ENCODE results near the gene COL16A1.

The COL16A1 gene

DNA sequence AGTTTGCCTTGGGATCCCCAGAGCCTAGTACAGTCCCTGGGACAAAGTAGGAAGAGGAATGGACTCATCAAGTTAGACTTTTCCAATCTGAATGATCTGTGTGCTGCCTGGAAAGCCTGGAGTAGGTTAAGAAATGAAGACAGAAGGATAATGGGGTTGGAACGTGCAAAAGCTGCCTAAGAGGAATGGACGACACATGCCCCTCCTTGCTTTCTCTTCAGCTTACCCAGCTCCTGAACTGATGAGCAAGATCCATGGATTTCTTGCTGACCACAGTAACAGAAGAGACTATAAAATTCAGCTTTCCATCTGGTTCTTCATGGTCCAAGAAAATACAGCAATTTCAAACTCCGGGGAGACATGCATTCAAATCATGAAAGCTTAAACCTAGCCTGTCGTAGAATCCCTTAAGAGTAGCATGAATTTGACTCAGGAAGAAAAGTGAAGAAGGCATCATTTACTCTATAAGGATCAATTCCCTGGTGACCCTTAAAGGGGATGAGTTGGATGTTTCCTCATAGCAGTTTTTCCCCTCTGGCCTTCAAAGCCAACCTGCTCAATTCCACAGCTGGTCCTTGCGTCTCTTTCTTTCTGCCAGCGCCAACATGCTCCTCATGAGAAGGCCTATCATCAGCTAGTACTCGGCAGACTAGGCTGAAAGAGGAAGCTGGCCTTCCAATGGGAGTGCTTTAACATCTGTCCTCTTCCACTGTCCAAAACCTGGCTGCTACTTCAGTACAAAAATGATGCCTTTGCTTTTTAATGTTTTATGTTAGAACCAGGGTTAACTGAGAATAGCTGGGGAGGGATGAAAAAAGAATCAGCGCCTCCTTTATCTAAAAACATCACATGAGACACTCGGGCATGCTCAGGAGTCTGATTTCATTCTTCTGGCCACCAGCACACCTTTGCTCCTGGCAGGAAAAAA lies 53.4 kb downstream of the COL16A1 start:
- in situ Hi-C loops (cut with MboI; ENCODE audit: low sequenced_read_pairs) = no loop called here

DNA sequence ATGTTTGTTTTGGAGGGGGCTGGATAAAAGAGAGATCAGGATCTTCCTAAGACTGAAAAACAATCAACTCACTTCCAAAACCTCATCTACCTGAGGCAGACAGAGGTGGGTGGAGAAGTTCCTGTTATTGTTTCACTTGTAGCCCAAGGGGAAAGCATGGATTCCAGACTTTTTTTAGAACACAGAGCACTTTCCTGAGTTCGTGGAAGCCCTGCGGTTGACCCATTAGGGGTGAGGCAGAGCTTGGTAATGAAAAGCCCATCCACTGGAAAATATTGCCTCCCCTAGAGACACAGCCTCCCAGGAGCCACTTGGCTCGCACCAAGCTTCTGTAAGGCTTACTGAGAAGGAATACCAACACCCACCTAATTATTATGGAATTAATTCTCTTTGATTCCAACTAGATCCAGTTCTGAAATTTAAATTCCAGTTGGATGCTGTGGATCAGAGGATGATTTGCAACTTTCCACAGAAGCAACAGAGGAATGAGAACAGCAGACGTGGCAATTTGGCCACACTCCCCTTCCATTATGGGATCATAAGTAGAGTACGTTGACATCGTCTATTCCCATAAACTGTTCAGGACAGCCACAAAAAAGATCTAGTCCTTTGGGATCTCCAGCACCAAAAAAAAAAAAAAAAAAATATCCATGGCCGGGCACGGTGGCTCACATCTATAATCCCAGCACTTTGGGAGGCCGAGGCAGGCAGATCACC lies 55.0 kb downstream of the COL16A1 start:
- in situ Hi-C loops (cut with MboI; ENCODE audit: low sequenced_read_pairs) = no loop called here

DNA sequence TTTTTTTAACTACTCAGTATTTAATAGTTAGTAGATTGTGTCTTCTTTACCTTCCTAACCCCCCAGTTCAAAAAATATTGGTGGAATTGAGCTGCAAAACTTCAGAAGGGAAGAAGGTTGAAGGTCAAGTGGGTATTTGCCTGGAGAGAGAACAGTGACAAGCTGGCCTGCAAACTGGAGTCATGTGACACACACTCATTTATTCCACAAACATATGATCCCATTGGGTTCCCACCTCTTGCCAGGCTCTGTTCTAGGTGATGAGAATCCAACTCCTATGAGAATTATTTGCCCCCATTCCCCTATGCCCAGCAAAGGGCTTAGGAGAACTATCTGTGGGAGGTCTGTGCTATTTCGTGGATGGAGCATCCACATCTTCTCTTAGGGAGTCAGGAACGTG lies 55.6 kb downstream of the COL16A1 start:
- in situ Hi-C loops (cut with MboI; ENCODE audit: low sequenced_read_pairs) = no loop called here

DNA sequence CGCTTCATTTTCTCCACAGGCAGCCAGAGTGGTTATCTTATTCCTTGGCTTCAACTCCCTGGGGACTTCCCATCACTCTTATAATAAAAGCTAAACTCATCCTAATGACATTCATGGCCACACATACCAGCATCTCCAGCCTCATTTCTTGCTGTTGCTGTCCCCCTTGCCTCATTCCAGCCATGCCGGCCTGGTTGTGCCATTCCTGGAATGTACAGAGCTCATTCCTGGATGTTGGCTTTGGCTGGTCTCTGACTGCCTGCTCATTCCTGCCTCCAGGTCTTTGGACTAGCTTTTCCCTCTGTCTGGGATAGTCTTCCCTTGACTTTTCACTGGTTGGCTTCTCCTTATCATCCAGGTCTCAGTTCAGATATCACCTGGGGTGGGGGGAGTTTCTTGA lies 56.7 kb downstream of the COL16A1 start:
- in situ Hi-C loops (cut with MboI; ENCODE audit: low sequenced_read_pairs) = no loop called here

DNA sequence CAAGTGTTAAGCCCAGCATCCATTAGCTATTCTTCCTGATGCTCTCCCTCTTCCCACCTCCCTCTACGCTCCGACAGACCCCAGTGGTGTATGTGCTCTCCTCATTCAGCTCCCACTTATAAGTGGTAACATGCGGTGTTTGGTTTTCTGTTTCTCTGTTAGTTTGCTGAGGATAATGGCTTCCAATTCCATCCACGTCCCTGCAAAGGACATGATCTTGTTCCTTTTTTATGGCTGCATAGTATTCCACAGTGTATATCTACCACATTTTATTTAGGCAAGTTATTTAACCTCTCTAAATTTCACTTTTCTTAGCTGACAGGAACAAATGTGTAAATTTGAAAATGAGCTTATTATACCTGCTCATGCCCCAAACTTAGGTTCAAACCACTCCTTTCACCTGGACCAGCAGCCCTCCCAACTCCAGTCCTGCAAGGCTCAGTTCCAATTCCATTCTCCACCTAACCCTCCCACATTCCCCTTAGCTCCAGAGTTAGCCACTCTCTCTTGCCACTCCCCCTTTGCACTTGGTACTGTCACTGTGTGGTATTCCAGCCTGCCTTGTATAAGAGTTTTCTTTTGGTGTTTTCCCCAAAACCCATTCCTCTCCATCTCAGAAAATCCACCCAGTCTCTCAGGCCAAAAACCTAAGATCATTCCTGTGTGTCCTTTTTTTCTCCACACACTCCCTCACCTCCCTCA lies 57.4 kb downstream of the COL16A1 start:
- in situ Hi-C loops (cut with MboI; ENCODE audit: low sequenced_read_pairs) = no loop called here

DNA sequence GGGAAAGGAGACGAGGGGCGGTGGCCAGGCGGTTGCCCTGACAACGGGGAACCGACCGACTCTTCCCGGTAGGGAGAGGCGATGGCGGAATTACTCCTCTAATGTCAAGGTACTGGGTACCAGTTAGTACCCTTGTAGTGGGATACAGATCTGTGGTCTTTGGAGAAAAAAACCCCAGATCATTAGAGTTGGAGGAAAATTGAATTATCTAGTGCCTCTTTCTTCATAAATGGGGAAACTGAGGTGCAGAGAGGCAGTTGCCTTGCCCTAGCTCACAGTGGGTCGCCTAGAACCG lies 58.6 kb downstream of the COL16A1 start:
- in situ Hi-C loops (cut with MboI; ENCODE audit: low sequenced_read_pairs) = no loop called here

DNA sequence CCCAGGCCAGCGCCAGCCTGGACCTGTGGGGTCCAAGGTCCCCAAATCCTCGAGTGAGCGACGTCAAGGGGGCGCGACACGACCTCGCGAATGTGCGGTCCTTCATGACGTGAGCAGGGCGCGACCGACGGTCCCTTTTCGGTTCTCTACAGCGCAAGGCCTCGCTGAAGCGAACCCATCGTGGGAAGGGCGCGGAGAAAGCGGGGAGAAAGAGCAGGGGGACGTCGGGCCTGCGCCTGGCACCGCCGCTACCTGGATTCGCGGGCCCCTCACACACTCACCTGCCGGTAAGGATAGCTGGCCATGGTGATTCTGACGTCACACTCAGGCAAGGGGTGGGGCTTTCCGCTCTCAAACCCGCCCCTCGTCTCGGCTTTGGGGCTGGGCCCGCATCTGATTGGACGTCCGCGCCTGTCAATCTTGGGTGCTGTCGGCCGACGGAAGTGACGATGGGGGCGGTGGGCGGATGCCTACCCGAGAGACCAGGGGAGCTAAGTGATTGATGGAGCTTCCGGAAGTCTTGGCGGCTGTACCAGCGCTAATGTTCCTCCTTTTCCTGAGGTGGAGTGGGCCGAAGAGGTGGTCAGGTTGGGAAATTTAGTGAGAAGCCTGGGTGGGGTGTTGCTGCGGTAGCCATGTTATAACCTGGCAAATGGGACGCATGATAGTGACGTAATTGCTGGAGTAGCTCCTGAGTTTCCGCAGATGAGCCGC lies 59.1 kb downstream of the COL16A1 start, which contains the start of gene PEF1:
TSS of gene PEF1 (minus strand) at position 317 of the 714 bp plus-strand sequence. CDS start at position 305, 12 bp downstream.
- in situ Hi-C loops (cut with MboI; ENCODE audit: low sequenced_read_pairs) = no loop called here

DNA sequence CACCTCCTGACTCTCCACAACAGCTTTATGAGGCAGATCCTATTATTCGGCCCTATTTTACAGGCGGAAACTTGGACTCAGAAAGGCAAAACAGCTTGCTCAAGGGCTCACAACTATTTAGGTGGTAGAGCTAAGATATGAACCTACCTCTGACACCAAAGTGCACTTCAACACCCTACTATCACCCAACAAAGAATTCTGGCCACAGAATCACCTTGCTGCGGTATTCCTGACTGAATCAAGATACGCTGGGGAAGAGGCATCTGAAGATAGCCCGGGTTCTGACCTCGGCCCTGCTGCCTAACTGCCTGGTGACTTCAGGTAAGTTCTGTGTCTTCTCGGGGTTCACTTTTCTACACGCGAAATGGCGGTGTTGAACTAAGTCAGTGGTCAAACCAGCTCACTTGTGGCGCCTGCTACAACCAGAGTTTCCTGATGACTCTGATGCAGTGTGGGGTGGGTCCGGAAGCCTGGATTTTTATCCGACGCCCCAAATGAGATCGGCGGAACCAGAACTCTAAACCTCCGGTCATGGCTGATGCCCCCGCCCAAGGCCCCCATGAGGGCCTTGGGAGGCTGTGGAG lies 59.7 kb downstream of the COL16A1 start:
- in situ Hi-C loops (cut with MboI; ENCODE audit: low sequenced_read_pairs) = no loop called here

DNA sequence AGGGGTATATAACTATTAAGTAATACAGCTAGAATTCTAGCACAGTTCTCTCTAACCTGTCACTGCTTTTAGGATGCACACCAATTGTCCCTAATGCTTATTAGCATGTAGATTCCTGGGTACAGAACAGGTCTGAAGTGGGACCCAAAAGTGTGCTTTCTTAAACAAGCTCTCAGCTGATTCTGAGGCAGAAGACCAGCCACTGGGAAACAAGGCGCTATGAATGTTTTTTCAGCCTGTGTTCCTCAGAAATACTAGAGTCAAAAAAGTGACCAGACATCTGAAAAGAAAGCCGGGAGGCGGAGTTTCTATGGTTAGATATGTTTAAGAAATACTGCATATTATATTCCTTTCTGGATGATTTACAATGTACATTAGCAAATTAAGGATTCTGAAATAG lies 60.9 kb downstream of the COL16A1 start:
- in situ Hi-C loops (cut with MboI; ENCODE audit: low sequenced_read_pairs) = no loop called here

DNA sequence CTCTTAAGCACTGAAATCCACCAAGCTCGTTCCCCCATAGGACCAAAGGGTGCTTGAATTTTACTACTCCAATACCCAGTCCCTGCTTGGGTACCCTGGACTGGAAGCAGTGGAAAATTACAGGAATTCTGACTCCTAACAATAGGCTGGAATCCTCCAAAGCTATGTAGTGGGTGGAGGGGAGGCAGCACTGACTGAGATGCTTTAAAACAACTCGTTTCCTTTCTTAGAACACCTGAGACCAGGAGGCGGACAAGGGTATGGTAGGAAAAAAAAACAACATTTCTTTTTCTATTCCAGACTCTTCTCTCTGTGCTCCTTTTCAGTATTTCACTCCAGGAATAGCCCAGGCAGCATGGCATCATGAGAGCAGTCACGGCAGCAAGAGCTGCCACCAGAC lies 61.5 kb downstream of the COL16A1 start:
- in situ Hi-C loops (cut with MboI; ENCODE audit: low sequenced_read_pairs) = no loop called here

DNA sequence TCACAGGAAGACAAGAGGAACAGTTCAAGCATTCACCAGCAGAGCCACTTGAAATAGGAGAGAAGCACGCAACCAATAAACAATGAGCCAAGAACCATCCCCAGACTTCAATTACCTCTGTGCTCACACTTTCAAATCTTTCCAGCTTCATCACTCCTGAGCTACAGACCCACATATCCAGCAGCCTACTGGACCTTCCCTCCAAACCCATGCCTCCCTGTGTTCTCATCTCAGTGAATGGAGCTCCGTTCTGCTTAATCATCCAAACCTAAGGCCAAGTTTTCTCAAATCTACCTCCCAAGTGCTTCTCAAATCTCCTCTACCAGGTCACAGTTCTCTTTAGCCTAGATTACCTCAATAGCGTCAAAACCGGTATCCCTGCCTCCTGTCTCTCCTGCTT lies 62.9 kb downstream of the COL16A1 start:
- in situ Hi-C loops (cut with MboI; ENCODE audit: low sequenced_read_pairs) = no loop called here

DNA sequence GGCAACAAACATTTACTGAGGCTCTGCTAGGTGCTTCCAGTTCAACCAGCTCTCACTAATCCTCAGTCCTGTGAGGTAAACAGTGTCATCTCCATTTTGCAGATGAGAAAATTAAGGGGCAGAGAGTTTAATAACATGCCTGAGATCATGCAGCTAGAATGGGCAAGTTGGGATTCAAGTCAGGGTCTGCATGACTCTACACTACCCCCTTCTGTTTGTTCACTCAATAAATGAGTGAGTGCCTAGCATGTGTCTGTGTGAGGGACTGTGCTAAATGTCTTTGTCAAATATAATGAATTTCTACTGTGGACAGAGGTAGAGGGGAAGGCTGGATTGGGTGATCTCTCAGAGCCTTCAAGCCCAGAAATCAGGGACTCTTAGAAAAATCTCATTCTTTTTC lies 63.6 kb downstream of the COL16A1 start:
- in situ Hi-C loops (cut with MboI; ENCODE audit: low sequenced_read_pairs) = no loop called here

DNA sequence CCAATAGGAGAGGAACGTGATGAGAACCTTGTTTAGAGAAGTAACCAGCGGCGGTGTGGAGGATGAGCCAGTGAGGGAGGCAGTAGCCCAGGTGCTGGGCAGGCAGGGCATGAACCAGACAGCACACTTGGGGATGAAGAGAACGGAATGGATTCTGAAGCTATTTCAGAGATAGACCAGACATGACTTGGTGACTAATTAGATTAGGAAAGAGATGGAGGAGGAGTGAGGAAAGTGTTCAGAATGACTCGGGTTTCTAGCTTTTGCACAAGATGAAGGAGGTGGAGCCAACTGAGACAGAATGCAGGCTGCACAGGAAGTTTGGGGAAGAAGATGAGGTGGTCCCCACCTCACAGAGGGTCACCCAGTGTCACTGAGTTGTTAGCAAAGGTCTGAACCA lies 64.3 kb downstream of the COL16A1 start:
- in situ Hi-C loops (cut with MboI; ENCODE audit: low sequenced_read_pairs) = no loop called here

DNA sequence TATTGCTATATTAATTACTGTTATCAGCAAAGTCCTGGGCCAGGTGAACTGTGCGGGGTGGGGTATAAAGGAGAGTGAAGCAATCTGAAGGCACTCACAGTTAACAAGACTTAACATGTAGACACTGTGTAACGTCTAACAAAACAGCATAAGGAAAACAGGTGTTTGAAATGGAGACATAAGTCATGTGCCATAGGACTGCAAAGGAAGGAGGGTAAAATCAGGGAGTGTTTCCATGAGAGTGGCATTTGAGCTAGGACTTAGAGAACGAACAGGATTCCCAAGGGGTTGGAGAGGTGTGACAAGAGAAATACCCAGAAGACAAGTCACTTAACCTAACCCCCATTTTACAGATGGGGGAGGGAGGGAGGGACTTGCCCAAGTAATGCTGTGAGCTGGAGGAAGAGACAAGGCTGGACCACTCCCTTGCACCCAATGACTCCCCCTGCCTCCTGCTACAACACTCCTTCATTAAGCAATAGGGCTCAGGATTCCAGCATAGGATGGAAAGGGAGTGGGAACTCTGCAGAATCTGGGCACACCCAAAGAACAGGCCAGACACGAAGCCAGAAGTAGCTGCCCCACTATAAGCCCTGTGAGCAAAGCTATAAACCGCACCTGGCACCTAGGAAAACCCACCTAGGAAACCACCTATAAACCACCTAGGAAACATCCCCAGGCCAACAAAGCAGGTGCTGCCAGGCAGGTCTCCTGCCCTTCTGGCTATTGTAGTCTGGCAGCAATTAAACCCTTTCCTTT lies 65.7 kb downstream of the COL16A1 start:
- in situ Hi-C loops (cut with MboI; ENCODE audit: low sequenced_read_pairs) = no loop called here

DNA sequence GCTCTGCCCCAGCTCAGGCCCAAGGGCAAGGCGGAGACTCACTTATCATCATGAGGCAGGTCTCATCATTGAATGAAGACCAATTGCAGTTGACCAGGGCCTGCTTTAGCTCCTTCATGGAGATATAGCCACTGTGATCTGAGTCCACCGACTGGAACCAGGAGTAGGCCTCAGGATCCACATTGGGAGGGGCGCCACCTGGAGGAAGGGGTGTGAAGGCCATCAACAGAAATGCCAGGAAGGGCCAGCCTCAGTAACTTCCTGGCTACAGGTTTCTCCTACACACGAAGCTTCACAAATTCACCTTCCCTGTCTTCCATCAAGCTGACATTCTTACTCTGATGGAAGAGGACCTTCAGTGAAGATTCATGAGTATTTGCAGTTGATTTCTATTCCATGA lies 70.7 kb downstream of the COL16A1 start:
- in situ Hi-C loops (cut with MboI; ENCODE audit: low sequenced_read_pairs) = no loop called here

DNA sequence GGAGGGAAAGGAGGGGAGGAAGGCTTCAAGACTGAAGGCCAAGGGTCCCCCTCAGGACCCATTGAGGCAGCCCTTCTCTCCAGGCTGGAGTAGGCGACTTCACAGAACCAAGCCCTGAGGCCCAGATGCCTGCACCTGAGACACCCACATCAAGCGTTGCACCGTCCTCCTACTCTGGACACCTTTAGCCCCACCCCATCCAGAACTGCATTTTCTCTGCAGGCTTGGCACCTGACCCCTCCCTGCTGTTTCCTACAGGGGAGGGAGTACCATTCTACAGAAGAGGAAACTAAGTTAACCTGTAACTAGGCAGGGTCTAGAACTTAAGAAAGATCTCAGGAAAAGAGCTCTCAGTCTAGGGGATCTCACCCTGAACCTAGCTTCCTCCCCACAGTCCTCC lies 71.2 kb downstream of the COL16A1 start:
- in situ Hi-C loops (cut with MboI; ENCODE audit: low sequenced_read_pairs) = no loop called here

DNA sequence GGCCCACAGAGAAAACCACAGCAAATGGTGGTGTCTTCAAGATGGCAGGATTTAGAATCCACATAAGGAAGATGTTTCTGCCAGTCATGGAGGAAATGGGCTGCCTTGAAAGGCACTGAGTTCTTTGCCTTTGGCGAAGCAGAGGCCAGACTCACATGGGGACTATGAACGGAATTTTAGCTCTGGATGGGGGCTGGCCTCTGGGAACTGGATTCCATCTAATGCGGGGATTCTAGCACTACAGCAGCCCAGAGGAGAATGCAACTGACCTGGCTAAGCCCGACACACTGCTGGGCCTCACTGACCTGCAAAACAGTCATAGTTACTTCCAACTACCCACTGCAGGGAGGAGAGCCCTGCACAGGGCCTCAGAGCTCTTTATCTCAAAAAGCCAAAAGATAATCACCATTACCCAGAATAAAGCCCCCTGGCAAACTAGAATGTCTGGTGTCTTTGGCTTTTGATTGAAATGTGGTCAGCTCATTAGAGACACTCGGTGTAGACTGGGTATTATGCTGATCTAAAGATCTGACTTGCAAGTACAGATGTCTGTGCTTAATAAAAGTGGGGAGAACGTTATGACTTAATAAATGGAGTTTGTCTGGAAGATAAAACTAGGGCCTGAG lies 74.8 kb downstream of the COL16A1 start:
- in situ Hi-C loops (cut with MboI; ENCODE audit: low sequenced_read_pairs) = no loop called here

DNA sequence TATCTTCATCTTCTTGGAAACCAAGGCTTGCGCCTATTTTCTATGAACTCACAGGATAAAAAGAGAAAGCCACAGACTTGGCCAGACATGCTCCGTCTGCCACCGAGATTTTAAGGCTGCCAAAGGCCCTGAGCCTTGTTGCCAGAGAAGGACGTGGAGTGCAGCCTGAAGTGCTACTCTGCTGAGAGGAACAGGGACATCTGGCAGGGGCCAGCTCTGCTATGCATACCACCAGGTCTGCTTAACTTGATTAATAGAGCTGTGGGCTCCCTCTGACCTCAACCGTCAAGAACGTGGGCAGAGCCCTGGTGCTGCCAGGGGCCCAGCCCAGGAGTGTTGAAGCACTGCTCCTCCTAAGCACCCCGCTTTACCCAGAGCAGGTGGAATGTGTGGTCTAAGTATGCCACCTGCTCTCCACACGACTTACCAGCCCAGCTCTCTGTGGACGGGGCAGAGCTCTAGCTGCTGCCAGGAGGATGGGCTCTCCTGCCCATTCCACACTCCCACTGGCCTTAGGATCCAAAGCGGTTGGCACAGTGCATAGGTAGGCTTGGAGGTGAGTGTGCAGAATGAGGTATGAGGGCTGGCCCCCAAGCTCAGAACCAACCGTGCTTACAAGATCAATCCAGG lies 75.8 kb downstream of the COL16A1 start:
- in situ Hi-C loops (cut with MboI; ENCODE audit: low sequenced_read_pairs) = no loop called here

DNA sequence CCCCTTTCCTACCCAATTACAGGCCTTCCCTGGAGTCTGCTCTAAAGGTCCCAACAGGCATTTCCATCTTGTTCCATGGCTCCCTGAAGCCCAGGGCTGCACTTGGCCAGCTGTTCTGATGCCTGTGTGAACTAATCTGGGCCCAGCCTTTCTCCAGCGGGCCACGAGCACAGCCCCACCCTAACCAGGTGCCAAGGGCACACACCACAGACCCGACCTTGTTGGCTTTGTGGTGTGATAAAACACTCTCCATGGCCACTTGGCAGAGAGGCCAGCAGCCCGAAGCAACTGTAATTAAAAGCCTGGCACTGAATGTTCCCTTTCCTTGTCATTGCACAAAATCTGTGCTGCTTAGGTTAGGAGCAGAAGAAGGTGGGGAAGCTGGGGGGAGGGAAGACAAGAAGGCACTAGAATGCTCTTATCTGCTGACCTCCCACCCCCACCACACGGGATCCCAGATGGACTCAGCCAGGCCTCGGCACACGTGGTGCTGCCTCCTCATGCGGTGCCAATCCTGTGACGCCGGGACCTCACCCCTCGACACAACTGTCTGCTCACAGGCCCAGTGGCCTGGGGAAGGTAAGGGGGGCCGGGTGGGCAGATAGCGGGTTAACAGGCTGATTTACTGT lies 76.4 kb downstream of the COL16A1 start:
- in situ Hi-C loops (cut with MboI; ENCODE audit: low sequenced_read_pairs) = no loop called here
